ENCODE measurements around the gene EPAS1. TPM values are rescaled to one million over a fixed set of nuclear protein-coding genes. Genes with fewer than 3 reads are reported as not detected.

EPAS1 gene
- total and polyA plus RNA-seq, 8 donors: 190 to 962 (median 244) TPM

DNA sequence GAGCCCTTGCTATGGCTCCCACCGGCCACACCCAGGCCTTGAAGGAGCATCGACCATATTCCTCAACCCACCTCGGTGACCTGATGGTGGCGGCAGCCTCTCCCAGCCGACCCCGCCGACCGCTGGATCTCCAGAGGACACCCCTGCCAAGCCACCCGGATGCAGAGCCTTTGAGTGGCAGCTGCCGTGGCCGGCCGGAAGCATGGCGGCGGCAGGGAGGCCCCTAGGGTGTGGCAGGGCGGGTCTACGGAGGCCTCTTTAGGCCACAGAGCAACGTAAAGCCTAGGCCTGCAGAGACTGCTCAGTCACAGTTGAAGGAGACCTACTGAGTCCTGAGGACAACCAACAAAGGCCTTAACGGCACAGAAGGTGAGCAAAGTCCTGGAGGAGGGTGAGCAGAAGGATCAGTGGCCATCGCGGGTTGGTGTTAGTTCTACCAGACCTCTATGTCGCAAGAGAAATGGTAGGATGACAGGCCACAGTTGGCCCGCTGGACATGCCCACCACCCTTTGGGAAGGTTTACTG lies 131.8 kb downstream of the EPAS1 start:
- Histone ChIP-seq H3K9me3 (no peaks in the 10 kb centered on the region), H3K27ac (no peak overlapping the region), H3K36me3 (no peaks in the 10 kb centered on the region), H3K4me3 (no peak overlapping the region), H3K27me3 (no peaks in the 10 kb centered on the region), H3K4me1 (no peaks in the 10 kb centered on the region)
- intact Hi-C loops (cut with DNase I): no loop called here
- ATAC-seq (no peak), DNase-seq (peak in 1 of 4 donors; percentile 65)
- no peak for TF ChIP-seq CTCF (IDR thresholded peaks at IDR 0.05)

- intact Hi-C loops (cut with DNase I): no loop called here
- H3K36me3 ChIP-seq: no peaks in the 10 kb centered on the region
- no peak for TF ChIP-seq CTCF (IDR thresholded peaks at IDR 0.05)
- no peaks in the 10 kb centered on the region for H3K27me3 ChIP-seq
- no peaks in the 10 kb centered on the region for H3K4me1 ChIP-seq
- no peak overlapping the region for H3K27ac ChIP-seq
- H3K9me3 ChIP-seq: no peaks in the 10 kb centered on the region
- no peak for DNase-seq
- H3K4me3 ChIP-seq: no peak overlapping the region
- no peak for ATAC-seq
These were observed 133.2 kb downstream of the EPAS1 start for GRCh38 chr2:46430413-46430812.

- H3K27ac ChIP-seq: no peak overlapping the region
- H3K27me3 ChIP-seq: no peaks in the 10 kb centered on the region
- no peak overlapping the region for H3K4me3 ChIP-seq
- H3K9me3 ChIP-seq: no peaks in the 10 kb centered on the region
- DNase-seq (no peak), ATAC-seq (no peak)
- H3K36me3 ChIP-seq: no peaks in the 10 kb centered on the region
- TF ChIP-seq CTCF (IDR thresholded peaks at IDR 0.05): no peak
- intact Hi-C loops (cut with DNase I): no loop called here
- no peaks in the 10 kb centered on the region for H3K4me1 ChIP-seq
These were observed 133.8 kb downstream of the EPAS1 start for GRCh38 chr2:46430992-46431391.

DNA sequence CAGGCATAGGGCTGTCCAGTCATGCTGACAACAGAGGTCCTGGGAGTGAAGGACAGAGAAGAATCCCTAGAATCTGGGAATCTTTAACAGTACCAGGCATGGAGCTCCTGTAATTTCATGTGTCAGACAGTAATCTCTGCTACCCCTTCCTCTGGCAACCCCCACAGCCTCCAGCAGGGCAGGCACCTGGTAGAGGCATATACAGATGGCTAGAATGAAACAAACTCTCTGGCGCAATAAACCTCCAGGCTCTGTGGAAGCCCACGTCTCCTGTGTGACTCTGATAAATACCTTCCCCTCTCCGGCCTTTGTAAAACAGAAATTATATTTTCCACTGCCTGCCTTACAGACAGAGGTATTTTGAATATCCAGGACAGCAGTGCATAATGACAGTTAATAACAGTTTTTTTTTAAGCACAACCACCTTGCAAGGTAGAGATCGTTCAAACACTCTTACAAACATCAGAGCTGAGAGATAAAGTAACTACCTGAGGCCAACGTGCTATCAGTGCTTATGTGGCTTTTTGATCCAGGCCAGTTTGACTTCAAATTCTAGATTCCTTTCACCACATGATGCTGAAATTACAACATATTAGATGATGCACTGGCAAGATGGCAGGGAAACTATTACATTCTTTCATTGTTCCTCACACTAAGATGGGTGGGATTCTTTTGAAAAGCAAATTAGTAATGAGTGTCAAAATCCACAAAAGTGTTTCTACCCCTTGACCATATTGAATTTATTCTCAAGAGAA lies 134.5 kb downstream of the EPAS1 start:
- ATAC-seq: no peak
- TF ChIP-seq CTCF (IDR thresholded peaks at IDR 0.05): no peak
- intact Hi-C loops (cut with DNase I): no loop called here

GRCh38 chr2:46434851-46435273 lies 137.7 kb downstream of the EPAS1 start:
- no peak overlapping the region for H3K4me3 ChIP-seq
- ATAC-seq: peak; percentile 56
- no peaks in the 10 kb centered on the region for H3K27me3 ChIP-seq
- H3K27ac ChIP-seq: no peak overlapping the region
- no peaks in the 10 kb centered on the region for H3K36me3 ChIP-seq
- no peaks in the 10 kb centered on the region for H3K9me3 ChIP-seq
- intact Hi-C loops (cut with DNase I): no loop called here
- DNase-seq: no peak
- no peak for TF ChIP-seq CTCF (IDR thresholded peaks at IDR 0.05)
- no peaks in the 10 kb centered on the region for H3K4me1 ChIP-seq

More for the DNA sequence above, 134.5 kb downstream of the EPAS1 start:
- Histone ChIP-seq H3K9me3 (no peaks in the 10 kb centered on the region), H3K4me3 (no peak overlapping the region), H3K4me1 (no peaks in the 10 kb centered on the region), H3K27me3 (no peaks in the 10 kb centered on the region), H3K27ac (no peak overlapping the region), H3K36me3 (no peaks in the 10 kb centered on the region)
- DNase-seq: no peak
